LNCAP (cell line): ENCODE measurements around the gene RSRC1.

Experiments used
- CTCF ChIP-seq: fragments of 450-650 bp; IDR thresholded peaks from 2 replicates; pipeline ENCODE4 v1.5.1; 2017; ENCODE audit warnings: mild to moderate bottlenecking

Gene RSRC1

DNA sequence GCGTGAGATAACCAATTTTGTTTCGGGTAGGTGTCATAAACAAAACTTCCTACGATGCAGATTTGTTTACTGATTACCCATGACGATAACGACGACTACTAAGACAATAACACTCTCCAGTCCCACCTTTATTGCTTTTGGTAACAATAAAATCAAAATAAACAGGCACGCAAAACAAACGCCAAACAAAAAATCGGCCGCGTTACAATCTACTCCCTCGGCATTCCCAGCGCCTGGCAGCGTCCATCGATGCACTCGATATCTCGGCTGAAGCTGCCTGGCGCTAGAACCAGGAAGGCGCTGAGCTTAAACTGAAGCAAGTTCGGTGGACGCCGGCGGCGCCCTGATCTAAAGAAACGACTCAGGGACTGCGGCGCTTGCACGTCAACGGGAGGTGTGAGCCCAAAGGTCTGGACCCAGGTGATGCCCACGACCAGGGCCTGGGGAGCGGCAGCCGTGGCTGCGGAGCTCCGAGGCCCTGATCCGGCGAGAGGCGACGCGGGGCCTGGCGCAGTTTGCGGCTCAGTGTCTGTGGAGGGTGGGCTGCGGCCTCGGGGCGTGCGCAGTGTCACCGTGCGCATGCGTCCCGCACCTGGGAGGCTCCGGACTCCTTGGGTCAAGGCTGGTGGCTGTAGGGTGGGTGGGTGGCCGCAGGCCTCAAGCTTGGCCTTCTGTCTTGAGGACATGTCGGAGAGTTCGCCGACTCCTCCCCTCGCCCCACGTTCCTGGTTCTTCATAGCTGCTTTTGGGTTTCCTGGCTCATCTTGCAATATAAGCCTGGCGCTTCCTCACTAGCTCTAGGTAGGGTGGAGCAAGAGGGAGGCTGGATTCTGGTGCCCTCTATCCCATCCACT, at the start of gene RSRC1:
Gene RSRC1, plus strand, starts transcription at position 286 of the 854 bp plus-strand sequence. CDS start 12,016 bp downstream, outside the sequence.
- TF ChIP-seq CTCF, result no peak

GRCh38 chr3:158072790-158073189, 37.1 kb upstream of the RSRC1 start:
- TF ChIP-seq CTCF, result no peak

DNA sequence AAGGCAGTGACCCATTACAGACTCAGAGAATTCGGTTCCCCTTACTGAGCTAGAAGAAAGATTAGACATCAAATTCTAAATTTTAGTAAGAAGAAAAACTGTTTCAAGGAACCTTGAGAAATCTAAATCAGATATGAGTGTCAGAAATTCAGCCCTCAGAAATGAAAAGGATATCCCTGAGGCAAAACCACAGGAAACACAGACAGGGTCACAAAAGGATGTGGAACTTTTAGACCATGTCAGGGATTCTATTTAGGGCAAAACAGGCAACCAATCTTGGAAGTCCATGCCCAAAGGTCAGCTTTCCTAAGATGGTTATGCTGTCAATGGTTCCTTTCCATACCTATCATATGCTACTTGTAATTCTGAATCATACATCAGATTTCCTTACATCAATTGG, 35.3 kb upstream of the RSRC1 start:
- no peak for TF ChIP-seq CTCF

GRCh38 chr3:158079599-158079998, 30.3 kb upstream of the RSRC1 start:
- no peak for TF ChIP-seq CTCF

GRCh38 chr3:158084651-158085050, 25.2 kb upstream of the RSRC1 start:
- no peak for TF ChIP-seq CTCF

GRCh38 chr3:158085358-158085757, 24.5 kb upstream of the RSRC1 start:
- no peak for TF ChIP-seq CTCF

DNA sequence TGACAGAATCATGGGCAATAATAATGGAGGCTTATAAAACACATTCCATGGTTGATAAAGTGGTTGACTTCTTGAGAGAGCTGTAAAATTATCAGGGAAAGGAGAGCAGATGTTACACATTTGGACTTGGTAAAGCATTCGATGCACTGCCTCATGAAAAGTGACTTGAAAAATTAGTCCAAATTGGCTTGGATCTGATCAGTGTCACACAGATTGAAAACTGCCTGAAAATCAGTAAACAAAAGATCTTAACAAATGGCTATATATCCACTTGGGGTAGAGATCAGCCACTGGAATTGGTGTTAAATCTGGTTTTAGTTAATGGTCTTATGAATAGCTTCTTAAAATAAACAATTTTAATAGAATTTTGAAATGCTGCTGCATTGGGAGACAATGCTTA, 24.0 kb upstream of the RSRC1 start:
- TF ChIP-seq CTCF, result no peak
